Endothelial cell of umbilical vein (primary cell): ENCODE data around the gene MESD. TPM values are rescaled to one million over a fixed set of nuclear protein-coding genes. Genes with fewer than 3 reads are reported as not detected.

ENCODE experiments used
- BruUV-seq: library from RNA; stranded (reverse); fragments of 400-500 nt; replicated peaks from 2 replicates; lab custom pipeline; 2021; lab: Mats Ljungman, UMichigan
- CTCF ChIA-PET: fragments of 300-600, 350-600 bp; sonication (Branson Sonifier 250); formaldehyde crosslinking; loops from one replicate; lab custom pipeline; 2021; ENCODE audit warnings: antibody characterized with exemption, inconsistent platforms; lab: Charles Lee
- POLR2A ChIA-PET: fragments of 300-600, 350-600 bp; sonication (Branson Sonifier 250); formaldehyde crosslinking; loops from one replicate; lab custom pipeline; 2021; ENCODE audit warnings: antibody characterized with exemption, inconsistent platforms; lab: Charles Lee
- DNase-seq: peaks from one replicate; pipeline ENCODE4 v3.0.0-alpha.2; 2011; ENCODE audit warnings: low read depth, low spot score
- FAIRE-seq: peaks from 2 replicates; lab custom pipeline; 2011; peaks lifted over from hg19 to GRCh38; lab: Jason Lieb, UNC
- H2AFZ ChIP-seq: 2 replicates; pipeline ENCODE4 v1.6.0; 2012; ENCODE audit warnings: low read depth, low read length, control low read depth, inconsistent platforms
- H3K27ac ChIP-seq: 2 replicates; pipeline ENCODE4 v1.5.1; 2011; ENCODE audit warnings: low read depth, mild to moderate bottlenecking, control low read depth, low read length, moderate library complexity; ENCODE audit not compliant: insufficient read depth
- H3K27me3 ChIP-seq, 2 experiments: 2 replicates each; pipeline versions ENCODE4 v1.6.0 to v1.6.1; 2011; ENCODE audit warnings: low read length in 2 of 2, mixed read lengths in 1 of 2; ENCODE audit not compliant: control insufficient read depth in 2 of 2, insufficient read depth in 2 of 2
- H3K36me3 ChIP-seq, 2 experiments: 2 replicates in 1 of 2; 3 replicates in 1 of 2; pipeline ENCODE4 v1.5.1; 2011; ENCODE audit warnings: low read length in 2 of 2, mild to moderate bottlenecking in 1 of 2, moderate library complexity in 1 of 2; ENCODE audit not compliant: control insufficient read depth in 2 of 2, insufficient read depth in 2 of 2; ENCODE audit errors: extremely low read depth in 1 of 2
- H3K4me1 ChIP-seq: 3 replicates; pipeline ENCODE4 v1.5.1; 2011; ENCODE audit warnings: mild to moderate bottlenecking, low read length; ENCODE audit not compliant: control insufficient read depth, insufficient read depth; ENCODE audit errors: extremely low read depth
- H3K4me2 ChIP-seq: 2 replicates; pipeline ENCODE4 v1.6.1; 2011; ENCODE audit warnings: low read length, control low read depth, mixed read lengths; ENCODE audit not compliant: insufficient read depth
- H3K4me3 ChIP-seq, 3 experiments: fragments of 200-600 bp in 1 of 3; sonication (generic), shearing (Covaris generic) in 1 of 3; replicated peaks in 1 of 3; 2 replicates each; pipeline ENCODE4 v1.5.1; 2011 to 2016; ENCODE audit warnings: control low read depth in 3 of 3, low read length in 3 of 3, mild to moderate bottlenecking in 2 of 3, inconsistent platforms in 1 of 3, low read depth in 1 of 3, moderate library complexity in 1 of 3; ENCODE audit not compliant: insufficient read depth in 1 of 3
- H3K79me2 ChIP-seq: 2 replicates; pipeline ENCODE4 v1.6.0; 2012; ENCODE audit warnings: low read length, inconsistent platforms; ENCODE audit not compliant: control insufficient read depth, insufficient read depth
- H3K9ac ChIP-seq: replicated peaks from 2 replicates; pipeline ENCODE3; 2011; ENCODE audit warnings: low read length, control low read depth; ENCODE audit not compliant: insufficient read depth; ENCODE audit errors: extremely low read depth
- H3K9me1 ChIP-seq: replicated peaks from 3 replicates; pipeline ENCODE4 v1.6.0; 2011; ENCODE audit warnings: mild to moderate bottlenecking, low read length; ENCODE audit not compliant: control insufficient read depth, insufficient read depth; ENCODE audit errors: extremely low read depth
- H3K9me3 ChIP-seq: replicated peaks from 2 replicates; pipeline ENCODE4 v1.5.1; 2012; ENCODE audit warnings: low read length, inconsistent platforms; ENCODE audit not compliant: control insufficient read depth, insufficient read depth
- H4K20me1 ChIP-seq: replicated peaks from 2 replicates; pipeline ENCODE3; 2011; ENCODE audit warnings: mild to moderate bottlenecking, low read length; ENCODE audit not compliant: control insufficient read depth, insufficient read depth; ENCODE audit errors: extremely low read depth
- CTCF ChIP-seq, 2 donors: IDR thresholded peaks; 1 replicate in 1 of 2; 2 replicates in 1 of 2; pipeline ENCODE4 v1.5.1; 2011; ENCODE audit warnings: low read length in 2 of 2, mild to moderate bottlenecking in 2 of 2, moderate library complexity in 2 of 2, control low read depth in 1 of 2, inconsistent platforms in 1 of 2, low read depth in 1 of 2; ENCODE audit not compliant: insufficient read depth in 1 of 2; ENCODE audit errors: extremely low read depth in 1 of 2
- EZH2 ChIP-seq: IDR thresholded peaks from 2 replicates; pipeline ENCODE4 v1.6.1; 2012; ENCODE audit warnings: borderline replicate concordance, low read depth, mild to moderate bottlenecking, moderate library complexity, low read length, inconsistent platforms; ENCODE audit not compliant: severe bottlenecking
- FOS ChIP-seq: IDR thresholded peaks from 2 replicates; pipeline ENCODE4 v1.6.1; 2011; ENCODE audit warnings: mild to moderate bottlenecking, low read length, moderate library complexity, borderline replicate concordance; ENCODE audit not compliant: insufficient read depth
- GATA2 ChIP-seq: IDR thresholded peaks from 2 replicates; pipeline ENCODE4 v1.7.0; 2011; ENCODE audit warnings: low read depth, mild to moderate bottlenecking, moderate library complexity, mixed read lengths, low read length; ENCODE audit not compliant: insufficient read length, insufficient read depth
- JUN ChIP-seq: IDR thresholded peaks from 2 replicates; pipeline ENCODE4 v1.6.1; 2011; ENCODE audit warnings: borderline replicate concordance, low read depth; ENCODE audit not compliant: insufficient read length, insufficient read depth
- MAX ChIP-seq: IDR thresholded peaks from 2 replicates; pipeline ENCODE4 v1.6.1; 2011; ENCODE audit not compliant: insufficient read depth, insufficient read length
- MYC ChIP-seq: IDR thresholded peaks from one replicate; pipeline ENCODE4 v1.6.1; 2011; ENCODE audit warnings: mild to moderate bottlenecking, low read depth, low read length
- POLR2A ChIP-seq: IDR thresholded peaks from 2 replicates; pipeline ENCODE4 v1.6.1; 2012; ENCODE audit warnings: low read depth, mild to moderate bottlenecking, control low read depth, low read length
- POLR2AphosphoS5 ChIP-seq: IDR thresholded peaks from 2 replicates; pipeline ENCODE4 v1.6.1; 2012; ENCODE audit warnings: low read depth, mild to moderate bottlenecking, control low read depth, low read length, moderate library complexity; ENCODE audit not compliant: insufficient read depth
- dilution Hi-C: fragments of 300-500 bp; cut with MboI; formaldehyde crosslinking; loops from one replicate; pipeline ENCODE4 v1.15.0; 2019; ENCODE audit warnings: low sequenced_read_pairs; ENCODE audit not compliant: extremely low pct_ligation_motif_present
- intact Hi-C: fragments of 100-400 bp; cut with micrococcal nuclease; formaldehyde crosslinking; loops from one replicate; pipeline ENCODE4 v1.10.0; 2022
- polyA plus RNA-seq, 4 experiments: library from polyadenylated mRNA; depleted of rRNA in 3 of 4; stranded (reverse) in 3 of 4; unstranded in 1 of 4; fragments of >200 nt; gene quantifications; 2 replicates each; pipeline versions ENCODE4 v1.2.1 to v1.2.3, GENCODE V29; 2011 to 2012; ENCODE audit warnings: missing spikeins in 1 of 4
- total RNA-seq: library from RNA; stranded (reverse); gene quantifications from 2 replicates; pipeline ENCODE4 v1.2.3, GENCODE V29; 2021

The MESD gene
- total and polyA plus RNA-seq, 2 donors (not counting 3 experiments of a cell fraction or from before 2014, with no cell fraction given) = 12.8 to 30.5 TPM

GRCh38 chr15:80913541-80913940, 76.1 kb downstream of the MESD start:
- H3K79me2 ChIP-seq = no peaks in the 10 kb centered on the region
- no peaks in the 10 kb centered on the region for H3K9me1 ChIP-seq
- no TSS peak for BruUV-seq
- intact Hi-C loops (no loop called here), dilution Hi-C loops (no loop called here)
- H3K36me3 ChIP-seq = no peaks in the 10 kb centered on the region
- H3K9me3 ChIP-seq = no peaks in the 10 kb centered on the region
- no peak for DNase-seq
- ChIA-PET POLR2A (no interaction called here), CTCF (interaction anchor here (1.0 kb wide), 1 partner anchor 346 kb away, joined by 3 read pairs; no protein-coding TSS in a partner anchor)
- H3K4me2 ChIP-seq = no peak overlapping the region
- H4K20me1 ChIP-seq = no peaks in the 10 kb centered on the region
- no peak overlapping the region for H3K4me3 ChIP-seq
- no peak overlapping the region for H3K9ac ChIP-seq
- no peak for TF ChIP-seq FOS
- H2AFZ ChIP-seq = no peak overlapping the region
- H3K4me1 ChIP-seq = no peaks in the 10 kb centered on the region
- no peak overlapping the region for H3K27ac ChIP-seq
- H3K27me3 ChIP-seq = no peaks in the 10 kb centered on the region
- no peak for FAIRE-seq

- H3K79me2 ChIP-seq = no peaks in the 10 kb centered on the region
- no peak overlapping the region for H3K4me2 ChIP-seq
- H3K9me1 ChIP-seq = no peaks in the 10 kb centered on the region
- H3K9ac ChIP-seq = no peak overlapping the region
- no TSS peak for BruUV-seq
- ChIA-PET POLR2A (no interaction called here), CTCF (interaction anchor here (1.3 kb wide), 1 partner anchor 13 kb away, joined by 3 read pairs; no protein-coding TSS in a partner anchor)
- no peak for DNase-seq
- dilution Hi-C loops = no loop called here
- H3K4me1 ChIP-seq = no peaks in the 10 kb centered on the region
- H3K4me3 ChIP-seq = no peak overlapping the region
- H3K36me3 ChIP-seq = no peaks in the 10 kb centered on the region
- no peak for FAIRE-seq
- no peak for TF ChIP-seq MAX
- TF ChIP-seq CTCF (IDR thresholded peaks at IDR 0.05; ENCODE audit: extremely low read depth in 1 of 2, insufficient read depth in 1 of 2, low read depth in 1 of 2, low read length in 2 of 2) = no peak
- no peak for TF ChIP-seq MYC
- no peak for TF ChIP-seq GATA2
- no peak for TF ChIP-seq POLR2AphosphoS5
- TF ChIP-seq EZH2 = no peak
- no peak for TF ChIP-seq JUN
- TF ChIP-seq POLR2A = no peak
- TF ChIP-seq FOS = no peak
- no peaks in the 10 kb centered on the region for H4K20me1 ChIP-seq
- H3K27ac ChIP-seq = no peak overlapping the region
- no peaks in the 10 kb centered on the region for H3K27me3 ChIP-seq
- intact Hi-C loops = no loop called here
- no peaks in the 10 kb centered on the region for H3K9me3 ChIP-seq
- no peak overlapping the region for H2AFZ ChIP-seq
Observed at GRCh38 chr15:80912673-80913072, 76.9 kb downstream of the MESD start.
